ENCODE data around the gene PPP1CA.
A peak's percentile ranks its signal among the peaks of the same experiment; 100 is the strongest.
"Not testable (repeated sequence)": the region's sequence is repeated elsewhere in the genome, so short reads cannot be mapped to it uniquely, and the experiment has no call there.

The PPP1CA gene

DNA sequence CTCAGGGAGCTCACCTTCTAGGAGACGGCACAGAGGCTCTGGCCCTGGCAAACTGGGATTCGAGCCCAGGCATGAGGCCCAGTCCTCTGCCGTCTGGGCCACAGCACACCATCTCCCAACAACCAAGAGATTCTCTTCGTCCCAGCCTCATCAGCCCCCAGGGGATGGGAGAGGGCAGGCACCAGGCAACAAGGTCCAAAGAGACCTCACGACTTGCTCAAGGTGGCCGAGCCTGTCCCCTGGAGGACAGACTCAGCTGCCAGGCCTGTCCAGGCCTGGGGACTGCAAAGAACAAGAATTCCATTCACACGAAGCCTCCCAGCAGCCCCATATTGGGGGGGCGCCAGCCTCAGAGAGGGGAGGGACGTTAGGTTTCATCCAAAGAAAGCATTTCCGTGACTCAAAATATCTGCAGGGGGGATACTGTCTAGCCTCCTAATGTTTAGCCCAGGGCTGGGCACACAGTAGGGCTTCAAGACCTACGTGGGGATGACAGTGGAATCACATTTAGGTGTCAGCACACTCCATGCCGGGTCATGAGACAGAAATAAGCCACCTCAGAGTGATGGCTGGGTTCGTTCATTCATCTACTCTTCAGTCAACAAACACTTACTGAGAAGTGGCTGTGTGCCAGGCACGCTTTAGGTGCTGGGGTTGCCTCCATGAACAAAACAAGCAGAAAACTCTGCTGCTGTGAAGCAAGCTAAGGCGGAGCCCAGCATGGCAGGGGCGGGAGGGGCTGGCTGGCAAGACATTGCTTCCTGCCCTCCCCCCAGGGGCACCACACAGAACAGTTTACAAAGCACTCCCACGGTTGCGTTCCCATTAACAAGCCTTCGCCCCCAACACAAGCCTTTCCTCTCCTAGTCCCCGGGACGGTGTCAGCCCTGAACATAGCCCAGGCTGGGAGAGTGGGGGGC, 15.0 kb upstream of the PPP1CA start:
- DNase-seq, result peak; percentile 58

DNA sequence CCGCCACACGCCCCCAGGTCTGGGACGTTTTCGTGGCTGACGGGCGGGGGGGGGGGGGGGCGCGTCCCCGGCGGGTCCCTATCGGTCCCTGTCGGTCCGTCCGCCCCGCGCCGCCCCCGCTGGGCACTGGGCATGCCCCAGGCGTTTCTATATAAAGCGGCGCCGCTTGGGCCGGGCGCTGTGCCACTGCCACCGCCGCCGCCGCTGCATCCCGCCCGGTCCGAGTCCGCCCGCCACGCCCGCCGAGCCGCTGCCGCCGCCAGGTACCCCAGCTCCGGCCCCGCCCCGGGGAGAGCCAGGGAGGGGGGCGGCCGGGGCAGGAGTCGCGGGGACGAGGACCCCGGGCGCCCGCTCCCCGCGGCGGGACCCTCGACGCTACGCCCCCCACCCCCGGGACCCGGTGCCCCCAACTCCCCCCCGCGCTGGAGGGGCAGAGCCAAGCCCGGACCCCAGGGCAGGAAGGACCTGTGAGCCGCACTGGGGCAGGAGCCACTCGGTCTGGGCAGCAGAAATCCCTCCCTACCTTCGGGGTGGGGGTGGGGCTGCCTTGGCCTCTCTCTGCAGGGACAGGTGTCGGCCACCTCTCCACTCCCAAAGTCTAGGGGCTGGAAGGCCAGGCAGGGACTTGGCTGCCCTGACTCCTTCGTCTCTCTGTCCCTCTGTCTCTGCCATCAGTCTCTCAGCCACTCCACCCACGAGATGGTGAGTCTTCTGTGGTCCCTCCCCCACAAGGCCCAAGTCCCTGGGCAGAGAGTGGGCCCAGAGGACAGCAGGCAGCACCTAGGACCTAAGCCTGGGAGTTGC, 14.0 kb upstream of the PPP1CA start, which contains the start of gene CARNS1:
Gene CARNS1, plus strand, starts transcription at position 178 of the 804 bp plus-strand sequence. Its CDS starts 522 bp downstream, at position 700.
- no peak for DNase-seq

DNA sequence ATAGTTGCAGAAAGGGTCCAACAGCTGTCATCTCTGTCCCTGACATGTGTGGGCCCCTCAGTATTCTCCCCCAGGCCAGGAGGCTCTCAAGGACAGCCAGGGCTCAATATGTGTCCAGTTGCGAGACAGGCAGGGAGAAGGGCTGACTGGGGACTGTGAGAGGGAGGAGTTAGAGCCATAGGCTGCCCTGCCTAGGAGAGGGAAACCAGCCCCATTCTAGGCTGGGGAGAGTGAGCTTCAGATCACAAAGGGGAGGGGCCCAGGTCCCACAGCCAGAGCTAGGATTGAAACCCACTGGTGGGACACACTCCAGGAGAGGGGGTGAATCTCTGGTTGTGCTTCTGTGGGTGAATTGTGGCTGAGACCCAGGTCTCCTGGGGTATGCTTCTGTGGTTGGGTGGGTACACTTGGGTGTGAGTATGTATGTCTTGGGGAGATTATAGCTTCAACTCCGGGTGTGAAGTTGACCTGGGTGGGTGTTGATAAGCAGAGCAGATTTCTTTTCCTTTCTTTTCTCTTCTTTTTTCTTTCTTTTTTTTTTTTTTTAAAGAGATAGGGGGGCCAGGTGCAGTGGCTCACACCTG, 11.7 kb upstream of the PPP1CA start:
- no peak for DNase-seq

DNA sequence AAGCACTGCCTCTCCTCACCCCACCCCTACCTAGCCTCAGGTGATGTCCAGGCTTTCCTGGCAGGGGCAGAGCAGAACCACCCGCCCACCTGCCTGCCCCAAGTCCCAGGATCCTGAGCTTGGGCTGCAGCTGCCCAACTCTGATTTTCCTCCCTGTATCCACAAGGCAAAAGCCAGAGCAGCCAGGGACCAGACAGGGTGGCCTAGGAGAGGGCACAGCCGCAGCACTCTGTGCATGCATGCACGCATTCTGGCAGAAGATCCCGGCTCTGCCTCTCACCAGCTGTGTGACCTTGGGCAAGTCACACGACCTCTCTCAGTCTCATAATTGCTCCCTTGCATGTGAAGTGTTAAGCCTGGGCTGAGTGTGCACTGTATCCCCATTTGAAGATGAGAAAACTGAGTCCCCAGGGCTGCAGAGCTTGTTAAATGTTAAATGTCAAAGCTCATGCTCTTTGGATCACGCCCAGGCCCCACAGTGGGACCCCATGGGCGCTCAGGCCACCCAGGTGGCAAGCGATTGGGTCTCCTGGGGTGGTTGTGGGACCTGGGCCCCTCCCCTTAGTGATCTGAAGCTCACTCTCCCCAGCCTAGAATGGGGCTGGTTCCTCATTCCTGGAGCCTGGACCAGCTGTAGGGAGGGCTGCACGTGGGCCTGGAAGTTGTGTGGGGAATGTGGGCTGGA, 11.0 kb upstream of the PPP1CA start:
- no peak for DNase-seq

DNA sequence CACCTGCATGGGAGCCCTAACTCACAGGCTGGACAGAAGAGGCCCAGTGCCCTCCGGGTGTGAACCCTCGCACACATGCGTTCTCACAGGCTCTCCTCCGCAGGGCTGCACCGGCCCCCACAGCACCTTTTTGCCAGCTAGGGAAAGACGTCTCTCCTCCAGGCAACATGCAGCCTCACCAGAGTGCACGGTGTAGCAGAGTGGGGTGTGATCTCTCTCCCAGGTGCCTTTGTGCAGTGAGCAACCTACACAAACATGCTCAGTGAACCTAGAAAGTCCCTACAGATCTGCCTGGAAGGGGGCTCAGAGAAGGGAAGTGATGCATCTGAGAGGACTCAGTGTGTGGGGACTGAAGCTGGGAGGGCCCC, 10.1 kb upstream of the PPP1CA start:
- DNase-seq, result no peak

DNA sequence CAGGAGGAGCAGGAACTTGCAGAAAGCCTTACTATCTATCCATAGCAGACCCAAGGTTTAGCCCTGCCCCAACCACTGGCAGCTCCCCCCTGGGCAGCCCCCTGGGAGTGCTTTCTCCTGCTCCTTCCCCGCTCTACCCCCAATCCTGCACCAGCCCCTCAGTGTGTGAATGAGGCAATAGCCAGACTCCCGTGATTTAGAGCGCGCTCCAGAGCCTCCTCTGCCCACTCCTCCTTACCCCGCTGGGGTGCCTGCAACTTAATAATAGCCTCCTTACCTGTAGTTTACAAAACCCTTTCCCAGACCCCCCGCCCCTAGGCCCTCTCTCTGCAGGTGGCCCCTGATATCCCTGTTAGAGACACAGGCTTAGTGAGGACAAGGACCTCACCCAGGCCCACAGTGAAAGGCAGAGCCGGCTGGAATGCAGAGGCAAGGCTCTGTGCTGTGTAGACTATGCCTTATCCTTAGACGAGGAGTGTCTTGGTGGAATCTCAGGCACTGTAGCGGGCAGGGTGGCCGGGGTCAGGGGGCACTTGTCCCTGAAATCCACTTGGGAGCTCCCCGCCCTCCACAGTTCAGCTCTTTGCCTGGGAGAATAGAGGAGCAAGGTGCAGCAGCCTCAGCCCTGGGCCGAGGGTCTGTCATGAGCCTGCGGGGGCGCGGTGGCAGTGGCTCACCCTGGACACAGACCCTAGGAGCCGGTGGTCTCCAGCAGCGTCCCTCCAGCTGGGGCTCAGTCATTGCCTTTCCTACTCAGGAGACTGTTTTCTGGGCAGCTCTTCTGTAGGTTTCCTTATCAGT, 9.5 kb upstream of the PPP1CA start:
- DNase-seq, result no peak

DNA sequence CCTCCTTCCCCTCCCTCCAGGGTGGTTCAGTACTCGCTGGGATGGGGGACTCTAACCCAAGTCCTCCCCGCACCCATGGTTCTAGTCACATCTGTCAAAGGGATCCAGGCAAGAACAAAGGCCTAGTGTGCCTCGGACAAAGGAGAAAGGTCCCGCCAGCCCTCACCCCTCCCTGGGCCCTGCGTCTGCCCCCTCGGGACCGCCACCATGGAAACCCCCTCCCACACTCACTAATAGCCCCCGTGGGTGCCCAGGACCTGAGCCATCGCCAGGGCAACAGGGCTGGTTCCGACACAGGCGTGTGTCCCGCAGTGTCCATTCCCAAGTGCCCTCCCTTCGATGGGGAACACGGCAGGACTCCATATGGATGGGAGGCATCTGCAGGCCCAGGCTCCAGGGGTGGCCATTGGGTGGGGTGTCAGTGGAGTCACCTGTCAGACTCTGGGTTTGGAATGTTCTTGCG, 8.7 kb upstream of the PPP1CA start:
- DNase-seq, result no peak

DNA sequence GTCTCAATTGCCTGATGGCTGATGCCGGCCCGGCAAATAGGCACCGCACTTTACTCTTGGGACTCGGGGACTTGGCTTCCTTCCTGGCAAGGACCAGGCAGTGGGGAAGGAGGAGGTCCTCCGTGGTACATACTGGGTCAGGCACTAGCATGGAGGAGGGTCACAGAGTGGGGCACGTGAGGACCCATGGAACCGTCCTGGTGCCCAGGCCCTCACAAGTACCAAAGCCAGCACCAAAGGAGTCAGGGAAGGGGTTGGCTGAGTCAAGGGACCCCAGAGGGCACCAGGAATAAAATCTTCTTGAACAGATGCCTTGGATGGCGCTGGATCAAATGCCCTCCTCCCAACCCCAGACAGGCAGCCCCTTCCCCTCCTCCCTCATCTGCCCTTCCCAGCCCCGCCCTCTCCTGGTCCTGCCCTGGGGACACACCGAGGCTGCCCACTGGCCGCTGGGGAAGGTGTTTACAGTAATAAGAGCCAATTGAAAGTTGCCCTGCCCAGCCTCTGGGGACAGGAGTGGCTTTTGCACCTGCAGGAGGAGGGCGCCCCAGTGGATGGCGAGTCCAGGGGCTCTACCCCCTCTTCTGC, 8.2 kb upstream of the PPP1CA start:
- no peak for DNase-seq

DNA sequence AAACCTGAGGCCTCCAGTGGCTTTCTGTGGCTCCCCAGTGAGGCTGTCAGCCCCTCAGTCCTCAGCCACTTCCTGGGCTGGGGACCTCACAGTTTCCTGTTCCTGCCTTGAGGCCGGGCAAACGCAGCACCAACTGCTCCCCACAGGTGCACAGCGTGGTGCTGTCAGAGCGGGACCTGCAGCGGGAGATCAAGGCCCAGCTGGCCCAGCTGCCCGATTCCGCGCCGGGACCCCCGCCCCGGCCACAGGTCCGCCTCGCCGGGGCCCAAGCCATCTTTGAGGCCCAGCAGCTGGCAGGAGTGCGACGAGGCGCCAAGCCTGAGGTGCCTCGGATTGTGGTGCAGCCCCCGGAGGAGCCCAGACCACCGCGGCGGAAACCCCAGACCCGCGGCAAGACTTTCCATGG, 7.6 kb upstream of the PPP1CA start:
- DNase-seq, result peak; percentile 69

DNA sequence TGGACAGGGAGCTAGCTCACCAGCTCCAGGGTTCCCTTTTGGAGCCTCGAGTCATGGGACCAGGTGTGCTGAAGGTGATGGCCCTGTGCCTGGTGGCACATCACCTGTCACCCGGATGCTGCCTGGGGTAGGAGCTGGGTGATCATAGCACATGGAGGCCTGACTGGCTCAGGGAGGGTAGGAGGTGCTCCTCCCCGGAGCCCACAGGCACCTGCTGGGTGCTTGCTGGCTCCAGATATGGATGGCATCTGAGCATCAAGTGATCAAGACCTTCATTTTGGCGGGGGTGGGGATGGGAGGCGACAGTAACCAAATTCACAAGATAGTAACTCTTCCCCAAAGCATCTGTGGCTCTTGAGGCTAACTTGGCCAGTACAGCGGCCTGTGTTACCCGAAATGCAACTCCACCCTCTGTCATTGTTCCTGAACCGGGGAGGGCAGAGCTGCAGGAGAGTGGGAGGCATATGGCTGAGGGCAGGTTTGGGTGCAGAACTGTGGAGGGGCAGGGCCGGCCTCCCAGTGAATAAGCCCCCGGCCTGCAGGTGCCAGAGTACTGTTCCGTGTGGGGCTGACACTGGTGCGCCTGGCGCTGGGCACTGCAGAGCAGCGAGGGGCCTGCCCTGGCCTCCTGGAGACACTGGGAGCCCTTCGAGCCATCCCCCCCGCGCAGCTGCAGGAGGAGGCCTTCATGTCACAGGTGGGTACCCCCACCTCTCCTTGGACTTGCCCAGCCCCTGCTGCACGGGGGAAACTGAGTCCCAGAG, 7.0 kb upstream of the PPP1CA start:
- no peak for DNase-seq

DNA sequence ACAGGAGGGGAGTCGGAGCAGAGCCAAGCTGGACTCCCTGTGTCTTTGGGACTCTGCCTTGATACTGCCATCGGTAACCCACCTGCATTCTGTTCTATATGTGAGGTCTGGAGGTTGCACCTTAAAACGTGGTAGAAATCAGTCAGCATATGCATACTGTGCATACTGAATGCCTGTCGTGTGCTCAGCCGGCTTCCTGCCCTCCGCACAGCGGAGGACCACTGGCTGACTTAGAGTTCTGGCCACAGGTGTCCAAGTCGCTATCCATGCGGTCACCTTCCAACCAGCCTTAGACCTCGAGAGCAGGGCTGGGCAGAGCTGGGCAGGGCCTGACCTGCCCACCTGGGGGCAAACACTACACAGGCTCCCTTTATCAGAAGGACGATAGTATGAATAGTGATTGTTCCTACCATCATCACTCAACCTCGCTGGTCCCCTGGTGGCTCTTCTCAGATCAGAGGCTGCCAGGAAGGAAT, 6.1 kb upstream of the PPP1CA start:
- DNase-seq, result no peak

DNA sequence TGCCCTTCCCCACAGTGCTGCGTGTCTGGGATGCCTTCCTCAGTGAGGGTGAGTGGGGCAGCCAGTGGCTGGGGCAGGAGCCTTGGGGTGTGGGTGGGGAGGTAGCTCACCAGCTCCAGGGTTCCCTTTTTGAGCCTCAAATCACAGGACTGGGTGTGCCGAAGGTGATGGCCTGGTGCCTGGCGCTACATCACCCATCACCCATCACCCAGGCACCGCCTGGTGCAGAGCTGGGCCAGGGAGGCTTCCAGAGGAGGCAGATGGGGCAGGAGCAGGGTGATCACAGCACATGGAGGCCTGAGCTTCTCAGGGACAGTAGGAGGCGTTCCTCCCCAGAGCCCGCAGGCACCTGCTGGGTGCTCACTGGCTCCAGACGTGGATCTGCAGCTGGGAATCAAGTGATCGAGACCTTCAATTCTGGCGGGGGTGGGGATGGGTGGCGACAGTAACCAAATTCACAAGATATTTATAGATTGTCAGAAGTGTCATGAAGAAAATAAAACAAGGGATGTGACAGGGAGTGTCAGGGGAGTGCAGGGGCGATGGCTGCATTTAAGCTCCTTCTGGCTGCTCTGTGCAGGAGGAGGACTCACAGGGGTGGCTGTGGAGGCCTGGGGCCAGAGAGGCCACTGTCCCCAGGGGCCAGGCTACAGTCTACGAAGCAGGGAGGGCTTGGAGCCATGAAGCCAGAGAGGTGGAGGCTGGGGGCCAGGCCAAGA, 5.5 kb upstream of the PPP1CA start:
- DNase-seq, result no peak

DNA sequence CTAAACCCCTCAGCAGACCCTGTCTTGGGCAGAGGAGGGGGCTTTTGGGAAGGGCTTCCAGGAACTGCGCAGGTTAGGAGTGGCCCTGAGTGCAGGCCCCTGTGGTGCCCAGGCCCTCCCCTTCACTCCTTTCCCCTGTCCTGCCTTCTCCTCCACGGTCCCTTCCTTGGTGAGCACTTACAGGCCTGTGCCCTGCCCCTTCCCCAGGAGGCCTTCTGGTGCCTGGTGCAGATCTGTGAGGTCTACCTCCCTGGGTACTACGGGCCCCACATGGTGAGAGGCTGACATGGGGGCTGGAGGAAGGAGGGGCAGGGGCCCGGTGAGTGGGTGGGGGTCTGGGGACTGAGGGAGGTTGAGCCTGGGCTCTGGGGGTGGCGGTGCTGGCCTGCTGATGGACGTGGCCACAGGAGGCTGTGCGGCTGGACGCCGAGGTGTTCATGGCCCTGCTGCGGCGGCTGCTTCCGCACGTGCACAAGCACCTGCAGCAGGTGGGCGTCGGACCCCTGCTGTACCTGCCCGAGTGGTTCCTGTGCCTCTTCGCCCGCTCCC, 4.8 kb upstream of the PPP1CA start:
- no peak for DNase-seq

DNA sequence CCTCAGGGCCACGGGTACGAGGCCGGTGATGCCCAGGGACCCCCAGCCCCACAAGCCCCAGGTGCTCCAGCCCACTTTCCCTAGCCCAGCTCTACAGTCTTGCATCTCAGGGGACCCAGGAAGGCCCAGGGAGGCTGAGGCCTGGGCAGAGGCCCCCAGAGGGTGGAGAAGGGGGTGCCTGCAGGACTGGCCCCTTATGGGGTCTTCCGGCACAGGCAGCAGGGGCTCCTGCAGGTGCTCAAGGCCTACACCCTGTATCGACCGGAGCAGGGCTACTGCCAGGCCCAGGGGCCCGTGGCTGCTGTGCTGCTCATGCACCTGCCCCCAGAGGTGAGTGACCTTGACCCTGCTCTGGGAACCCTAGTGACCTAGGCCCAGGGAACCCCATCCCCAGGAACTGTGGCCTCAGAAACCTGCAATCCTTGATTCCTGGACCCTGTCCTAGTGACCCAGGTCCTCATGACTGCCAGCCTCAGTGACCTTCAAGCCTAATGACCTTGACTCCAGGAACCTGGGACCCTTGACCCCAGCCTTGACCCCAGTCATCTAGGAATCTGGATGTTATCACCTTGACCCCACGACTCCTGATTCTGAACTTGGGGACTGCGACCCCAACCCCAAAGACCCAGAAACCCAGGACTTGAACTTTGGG, 4.2 kb upstream of the PPP1CA start:
- no peak for DNase-seq

DNA sequence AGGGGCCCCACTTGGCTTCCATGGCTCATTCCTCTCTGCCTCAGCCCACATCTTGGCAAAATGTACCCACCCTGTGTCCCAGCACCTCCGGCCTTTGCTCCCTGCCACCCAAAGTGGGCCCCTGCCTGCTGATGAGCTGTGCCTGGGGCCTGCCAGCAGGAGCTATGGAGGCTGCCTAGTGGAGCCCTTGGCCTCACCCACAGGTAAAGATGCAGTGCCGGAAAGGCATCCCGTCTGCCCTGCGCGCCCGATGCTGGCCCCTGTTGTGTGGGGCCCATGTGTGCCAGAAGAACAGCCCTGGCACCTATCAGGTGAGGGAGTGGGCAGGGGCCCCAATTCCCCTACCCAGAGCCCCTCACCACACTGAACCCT, 3.5 kb upstream of the PPP1CA start:
- DNase-seq, result no peak

DNA sequence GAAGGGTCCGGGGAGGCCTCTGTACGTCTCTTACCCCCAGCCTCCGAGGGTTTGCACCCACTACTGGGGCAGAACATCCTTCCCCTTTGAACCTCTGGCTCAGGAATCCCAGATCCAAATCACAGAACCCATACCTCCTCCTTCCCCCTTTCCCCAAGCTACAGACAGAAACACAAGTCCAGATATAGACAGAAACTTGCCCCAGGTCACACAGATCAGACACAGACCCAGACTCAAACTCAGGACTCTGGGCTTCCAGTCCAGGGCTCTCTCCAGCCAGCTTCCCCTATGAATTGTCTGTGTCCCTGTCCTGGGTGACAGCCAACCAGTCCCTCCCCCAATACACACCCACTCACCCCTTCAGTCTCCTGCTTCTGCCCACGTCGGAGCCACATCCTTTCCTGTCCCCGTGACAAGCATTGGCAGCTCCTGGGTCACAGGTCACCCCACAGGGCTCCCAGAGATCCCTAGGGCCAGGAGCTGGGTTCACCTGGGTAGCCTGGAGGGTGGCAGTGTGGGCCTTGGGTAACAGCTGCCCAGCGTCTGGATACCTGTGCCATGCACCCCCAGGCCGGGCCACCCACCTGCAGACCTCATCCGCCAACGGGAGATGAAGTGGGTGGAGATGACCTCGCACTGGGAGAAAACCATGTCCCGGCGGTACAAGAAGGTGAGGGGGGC, 3.0 kb upstream of the PPP1CA start:
- DNase-seq, result no peak

DNA sequence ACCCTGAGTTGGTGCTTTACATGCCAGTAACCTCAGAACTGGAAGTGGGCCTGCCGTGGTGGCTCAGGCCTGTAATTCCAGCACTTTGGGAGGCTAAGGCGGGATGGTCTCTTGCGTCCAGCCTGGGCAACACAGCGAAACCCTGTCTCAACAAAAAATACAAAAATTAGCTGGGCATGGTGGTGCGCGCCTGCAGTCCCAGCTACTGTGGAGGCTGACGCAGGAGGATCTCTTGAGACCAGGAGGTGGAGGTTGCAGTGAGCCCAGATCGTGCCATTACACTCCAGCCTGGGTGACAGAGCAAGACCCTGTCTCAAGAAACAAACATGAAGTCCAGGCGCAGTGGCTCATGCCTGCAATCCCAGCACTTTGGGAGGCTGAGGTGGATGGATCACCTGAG, 1.4 kb upstream of the PPP1CA start:
- not testable (repeated sequence) for DNase-seq

DNA sequence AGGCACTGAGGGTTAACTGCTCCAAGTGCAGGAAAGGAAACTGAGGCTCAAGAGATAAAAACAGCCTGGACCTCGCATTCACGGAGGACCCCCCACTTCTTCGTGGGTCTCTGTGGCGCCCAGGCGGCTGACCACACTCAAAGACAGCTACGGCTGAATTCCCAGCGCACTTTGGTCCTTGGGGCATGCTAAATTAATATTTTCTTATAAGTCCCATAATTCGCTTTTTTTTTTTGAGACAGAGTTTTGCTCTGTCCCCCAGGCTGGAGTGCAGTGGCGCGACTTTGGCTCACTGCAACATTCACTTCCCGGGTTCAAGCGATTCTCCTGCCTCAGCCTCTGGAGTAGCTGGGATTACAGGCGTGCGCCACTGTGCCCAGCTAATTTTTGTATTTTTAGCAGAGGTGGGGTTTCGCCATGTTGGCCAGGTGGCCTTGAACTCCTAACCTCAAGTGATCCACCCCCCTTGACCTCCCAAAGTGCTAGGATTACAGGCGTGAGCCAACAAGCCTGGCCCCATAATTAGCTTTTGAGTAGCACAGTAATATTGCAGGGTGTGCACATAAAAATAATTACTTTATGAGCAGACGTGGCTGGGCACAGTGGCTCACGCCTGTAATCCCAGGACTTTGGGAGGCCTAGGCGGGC, 658 bp upstream of the PPP1CA start:
- not testable (repeated sequence) for DNase-seq

Measured in stimulated activated CD4-positive, alpha-beta T cell treated with anti-CD3 and anti-CD28 coated beads, Interleukin-1b, Interleukin-23, amount 100 ng/mL, for 48 hours (primary cell).